GM12878 (cell line): ENCODE measurements around the gene NEK1. TPM values are rescaled to one million over a fixed set of nuclear protein-coding genes. Genes with fewer than 3 reads are reported as not detected.

Source experiments
- ATAC-seq: fragments of 200-7000 bp; cut with Tn5 transposase; 3 replicates; pipeline ENCODE4 v1.9.1; 2020; ENCODE audit warnings: mild to moderate bottlenecking, moderate library complexity
- BruUV-seq: library from RNA; stranded (reverse); fragments of 400-500 nt; replicated peaks from 2 replicates; lab custom pipeline; 2021; lab: Mats Ljungman, UMichigan
- CTCF ChIA-PET: fragments of 300-600 bp; sonication (Branson Sonifier 250); formaldehyde crosslinking; extraction: SDS; loops from one replicate; lab custom pipeline; 2021; ENCODE audit warnings: inconsistent platforms; lab: Yijun Ruan, JAX
- POLR2A ChIA-PET: fragments of 350-600 bp; formaldehyde crosslinking; extraction: SDS; loops from one replicate; lab custom pipeline; 2021; ENCODE audit warnings: inconsistent platforms; lab: Charles Lee
- RAD21 ChIA-PET: fragments of 300-600 bp; sonication (Branson Sonifier 250); formaldehyde crosslinking; loops from one replicate; lab custom pipeline; 2023; ENCODE audit warnings: antibody characterized with exemption; ENCODE audit not compliant: unreplicated experiment; lab: Charles Lee
- SMC1A ChIA-PET: fragments of 300-600 bp; sonication (Branson Sonifier 250); formaldehyde crosslinking; loops from one replicate; lab custom pipeline; 2023; ENCODE audit not compliant: unreplicated experiment, uncharacterized antibody; lab: Charles Lee
- DNase-seq: peaks from one replicate; pipeline ENCODE4 v3.0.0-alpha.2; 2011; ENCODE audit warnings: low read depth, low spot score
- FAIRE-seq: peaks from 3 replicates; lab custom pipeline; 2011; peaks lifted over from hg19 to GRCh38; lab: Jason Lieb, UNC
- H2AFZ ChIP-seq: 2 replicates; pipeline ENCODE4 v1.6.0; 2011; ENCODE audit warnings: low read depth, low read length, control low read depth; ENCODE audit not compliant: control insufficient read depth
- H3K27ac ChIP-seq: 2 replicates; pipeline ENCODE4 v1.5.1; 2011; ENCODE audit warnings: control low read depth; ENCODE audit not compliant: control insufficient read depth, insufficient read depth
- H3K27me3 ChIP-seq, 2 experiments: replicated peaks in 1 of 2; 2 replicates each; pipeline versions ENCODE4 v1.6.0 to v1.6.1; 2011; ENCODE audit warnings: low read length in 1 of 2; ENCODE audit not compliant: control insufficient read depth in 2 of 2, insufficient read depth in 2 of 2
- H3K36me3 ChIP-seq, 2 experiments: 2 replicates each; pipeline ENCODE4 v1.5.1; 2011; ENCODE audit warnings: low read length in 1 of 2; ENCODE audit not compliant: control insufficient read depth in 2 of 2, insufficient read depth in 2 of 2
- H3K4me1 ChIP-seq: 2 replicates; pipeline ENCODE4 v1.6.1; 2011; ENCODE audit warnings: mild to moderate bottlenecking, low read length, moderate library complexity, mixed read lengths; ENCODE audit not compliant: control insufficient read depth, insufficient read depth
- H3K4me2 ChIP-seq: 2 replicates; pipeline ENCODE4 v1.6.0; 2011; ENCODE audit warnings: control low read depth; ENCODE audit not compliant: control insufficient read depth, insufficient read depth
- H3K4me3 ChIP-seq: fragments of 200-600 bp; sonication (generic); 2 replicates; pipeline ENCODE4 v1.5.1; 2016
- H3K79me2 ChIP-seq: 2 replicates; pipeline ENCODE4 v1.6.0; 2011; ENCODE audit warnings: low read length; ENCODE audit not compliant: control insufficient read depth, insufficient read depth
- H3K9ac ChIP-seq: 2 replicates; pipeline ENCODE4 v1.8.0; 2011; ENCODE audit warnings: low read length, control low read depth, mixed read lengths; ENCODE audit not compliant: control insufficient read depth, insufficient read depth
- H3K9me3 ChIP-seq: replicated peaks from 3 replicates; pipeline ENCODE4 v1.5.1; 2011; ENCODE audit warnings: mild to moderate bottlenecking, low read length; ENCODE audit not compliant: control insufficient read depth, insufficient read depth
- H4K20me1 ChIP-seq: 2 replicates; pipeline ENCODE4 v1.6.0; 2011; ENCODE audit not compliant: control insufficient read depth, insufficient read depth
- CHD2 ChIP-seq: IDR thresholded peaks from 2 replicates; pipeline ENCODE4 v1.6.1; 2011; ENCODE audit warnings: low read depth, low read length, improper control_type of control experiment, borderline replicate concordance
- GATAD2B ChIP-seq: fragments of 450-650 bp; conservative IDR thresholded peaks from 2 replicates; pipeline ENCODE4 v1.6.1; 2017; ENCODE audit warnings: low read depth, mild to moderate bottlenecking, moderate library complexity
- HDAC2 ChIP-seq: fragments of 200-600 bp; sonication (generic); IDR thresholded peaks from 2 replicates; pipeline ENCODE4 v1.6.1; 2017
- NKRF ChIP-seq: fragments of 450-650 bp; conservative IDR thresholded peaks from 2 replicates; pipeline ENCODE4 v1.6.1; 2017; ENCODE audit warnings: mild to moderate bottlenecking, moderate library complexity
- SRF ChIP-seq, 2 experiments: IDR thresholded peaks; 2 replicates each; pipeline ENCODE4 v1.6.1; 2011; ENCODE audit warnings: low read depth in 2 of 2, low read length in 2 of 2, mild to moderate bottlenecking in 1 of 2, moderate library complexity in 1 of 2
- YBX1 ChIP-seq: fragments of 450-650 bp; IDR thresholded peaks from 2 replicates; pipeline ENCODE4 v1.6.1; 2016; ENCODE audit warnings: antibody characterized with exemption
- ZBTB40 ChIP-seq: fragments of 450-650 bp; IDR thresholded peaks from 2 replicates; pipeline ENCODE4 v1.6.1; 2016; ENCODE audit warnings: mild to moderate bottlenecking, moderate library complexity, borderline replicate concordance
- WGBS: methylation state at CpG from one replicate; pipeline ENCODE4 v1.1.6; 2016; ENCODE audit warnings: low lambda C conversion rate; ENCODE audit not compliant: insufficient replicate concordance, insufficient coverage; ENCODE audit errors: missing lambda C conversion rate; 5-methylcytosine and 5-hydroxymethylcytosine counted together
- in situ Hi-C: fragments of 300-500 bp; cut with MboI; formaldehyde crosslinking; loops from 9 replicates; pipeline ENCODE4 v1.14.3; 2018; ENCODE audit warnings: mixed read lengths
- intact Hi-C: fragments of 100-400 bp; cut with micrococcal nuclease; formaldehyde crosslinking; loops from one replicate; pipeline ENCODE4 v1.14.2; 2022; ENCODE audit not compliant: unreplicated experiment
- polyA plus RNA-seq, 11 experiments: library from polyadenylated mRNA; depleted of rRNA in 4 of 11; unstranded in 6 of 11; stranded (reverse) in 5 of 11; fragments of >200 nt; fragmentation: Nextera tagmentation in 4 of 11; fragmentation: Illumina TruSeq in 1 of 11; extraction: Ambion mirVana in 4 of 11; extraction: Trizol in 1 of 11; gene quantifications; 1 replicate in 1 of 11; 2 replicates in 10 of 11; pipeline versions ENCODE4 v1.2.1 to v1.2.3, GENCODE V29; 2011 to 2016; ENCODE audit warnings: inconsistent platforms in 2 of 11, missing spikeins in 2 of 11, low read depth in 1 of 11
- total RNA-seq, 4 experiments: library from RNA; depleted of rRNA in 3 of 4; stranded (reverse); fragments of >200 nt in 3 of 4; fragmentation: Illumina TruSeq in 1 of 4; extraction: Trizol in 1 of 4; gene quantifications; 2 replicates each; pipeline versions ENCODE4 v1.2.1 to v1.2.3, GENCODE V29; 2013 to 2021

The NEK1 gene
- total and polyA plus RNA-seq, 10 of the 15 experiments (the other 5 are each of a cell fraction or from before 2014, with no cell fraction given) = 4.9 to 16.1 (median 7.5) TPM

- no peak for TF ChIP-seq SRF (IDR thresholded peaks at IDR 0.05; ENCODE audit: low read depth in 2 of 2, low read length in 2 of 2)
- TF ChIP-seq, all 136 proteins: peak for 0
Observed at GRCh38 chr4:169649545-169650226, 37.3 kb upstream of the NEK1 start (continued).

- POLR2A ChIA-PET = no interaction called here
Observed at GRCh38 chr4:169645627-169646026, 33.2 kb upstream of the NEK1 start.

More at GRCh38 chr4:169645627-169646026, 33.2 kb upstream of the NEK1 start:
- intact Hi-C loops (no loop called here), in situ Hi-C loops (no loop called here)
- no TSS peak for BruUV-seq
- H2AFZ ChIP-seq = no peak overlapping the region
- no peak for FAIRE-seq
- no peaks in the 10 kb centered on the region for H3K79me2 ChIP-seq
- ChIA-PET SMC1A (interaction anchor here (0.6 to 1.2 kb wide), 3 partner anchors 12 to 725 kb away, joined by 3 to 4 read pairs (median 3); no protein-coding TSS in a partner anchor), CTCF (interaction anchor here (2.3 to 3.1 kb wide), 2 partner anchors 12 to 14 kb away, joined by 6 to 14 read pairs; no protein-coding TSS in a partner anchor)
- no peaks in the 10 kb centered on the region for H3K4me1 ChIP-seq
- no peak overlapping the region for H3K4me3 ChIP-seq
- no peak overlapping the region for H3K27ac ChIP-seq
- H3K36me3 ChIP-seq = peaks cover 0 to 4% of the 10 kb centered on the region in 2 experiments; a peak in 2 of 4 replicates
- WGBS = 91% methylated on average over 1 of the region's 1 CpG
- no peak overlapping the region for H3K9ac ChIP-seq
- no peaks in the 10 kb centered on the region for H4K20me1 ChIP-seq
- H3K4me2 ChIP-seq = no peak overlapping the region
- DNase-seq = no peak
- no peak for TF ChIP-seq YBX1
- no peak for TF ChIP-seq NKRF
- TF ChIP-seq GATAD2B = no peak
- no peak for TF ChIP-seq HDAC2
- TF ChIP-seq ZBTB40 = no peak
- TF ChIP-seq CHD2 = no peak
- TF ChIP-seq, all 136 proteins: peak for 0
- ATAC-seq = no peak
- RAD21 ChIA-PET = no interaction called here
- Histone ChIP-seq H3K9me3 (no peaks in the 10 kb centered on the region), H3K27me3 (no peaks in the 10 kb centered on the region)
